ENCODE measurements around the gene TMEM86A.

Gene TMEM86A

DNA sequence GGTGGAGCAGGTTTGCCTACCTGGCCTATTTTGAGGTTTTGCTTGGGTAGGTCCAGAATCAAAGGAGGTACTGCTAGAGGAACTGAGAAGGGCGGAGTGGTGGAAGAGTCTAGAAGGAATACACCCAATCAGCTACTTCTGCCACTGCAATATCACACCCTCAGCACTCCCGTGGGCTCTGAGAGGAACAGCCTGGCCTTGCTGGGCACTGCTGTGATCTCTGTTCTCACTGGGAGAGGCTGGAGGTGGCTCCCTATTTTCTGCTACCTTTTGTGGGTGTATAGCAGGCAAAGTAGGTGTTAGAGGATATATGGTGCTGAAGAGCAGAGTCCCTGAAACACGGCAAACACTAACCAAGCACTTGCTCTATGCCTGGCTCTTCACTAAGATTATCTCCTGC, 52.4 kb downstream of the TMEM86A start:
- H3K9me3 ChIP-seq (replicated peaks in 1 of 11), result no peaks in the 10 kb centered on the region; a peak in 1 of 22 replicates
- H3K4me3 ChIP-seq, result no peak overlapping the region
- no peaks in the 10 kb centered on the region for H3K36me3 ChIP-seq
- no peaks in the 10 kb centered on the region for H3K27me3 ChIP-seq
- no peak overlapping the region for H3K9ac ChIP-seq
- H4K20me1 ChIP-seq, result no peaks in the 10 kb centered on the region
- TF ChIP-seq Cebpa-rat (IDR thresholded peaks at IDR 0.05), result no peak
- no peak overlapping the region for H3K27ac ChIP-seq
- peaks cover 0 to 8% (median 2%) of the 10 kb centered on the region in 10 experiments; a peak in 8 of 20 replicates for H3K4me1 ChIP-seq
- no peak overlapping the region for H3K4me2 ChIP-seq

GRCh38 chr11:18752502-18752901, 53.9 kb downstream of the TMEM86A start:
- no peak overlapping the region for H3K4me3 ChIP-seq
- no peaks in the 10 kb centered on the region; a peak in 1 of 22 replicates for H3K9me3 ChIP-seq (replicated peaks in 1 of 11)
- no peaks in the 10 kb centered on the region for H3K27me3 ChIP-seq
- H4K20me1 ChIP-seq, result no peaks in the 10 kb centered on the region
- H3K4me1 ChIP-seq, result peaks cover 0 to 8% (median 2%) of the 10 kb centered on the region in 10 experiments; a peak in 8 of 20 replicates
- no peak for TF ChIP-seq Cebpa-rat (IDR thresholded peaks at IDR 0.05)
- H3K27ac ChIP-seq, result no peak overlapping the region
- H3K4me2 ChIP-seq, result no peak overlapping the region
- no peak overlapping the region for H3K9ac ChIP-seq
- H3K36me3 ChIP-seq, result no peaks in the 10 kb centered on the region

DNA sequence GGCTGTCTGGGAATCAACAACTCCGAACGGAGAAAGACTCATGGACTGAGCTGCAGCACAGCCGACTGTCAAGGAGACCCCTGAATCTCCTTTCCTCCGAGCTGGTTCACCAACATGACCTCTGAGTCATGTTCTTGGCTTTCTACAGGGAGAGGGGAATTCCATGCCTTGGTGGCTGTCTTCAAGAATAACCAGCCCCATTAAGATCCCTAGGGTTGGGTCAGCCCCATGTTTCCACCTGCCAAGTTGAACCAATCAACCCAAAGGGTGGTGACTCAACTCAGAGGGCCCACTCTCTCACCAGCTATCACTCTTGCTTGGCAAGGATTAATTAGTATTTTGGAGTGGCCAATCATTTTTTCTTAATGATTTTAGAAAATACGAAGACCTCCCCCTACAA, 55.7 kb downstream of the TMEM86A start:
- no peaks in the 10 kb centered on the region for H4K20me1 ChIP-seq
- H3K4me3 ChIP-seq, result no peak overlapping the region
- peaks cover 0 to 8% (median 2%) of the 10 kb centered on the region in 10 experiments; a peak in 8 of 20 replicates for H3K4me1 ChIP-seq
- no peak overlapping the region for H3K9ac ChIP-seq
- no peaks in the 10 kb centered on the region; a peak in 1 of 22 replicates for H3K9me3 ChIP-seq (replicated peaks in 1 of 11)
- no peak overlapping the region for H3K4me2 ChIP-seq
- no peak for TF ChIP-seq Cebpa-rat (IDR thresholded peaks at IDR 0.05)
- H3K36me3 ChIP-seq, result no peaks in the 10 kb centered on the region
- H3K27ac ChIP-seq, result no peak overlapping the region
- no peaks in the 10 kb centered on the region for H3K27me3 ChIP-seq
